A549 (cell line): ENCODE measurements around the gene TTC28. TPM values are rescaled to one million over a fixed set of nuclear protein-coding genes. Genes with fewer than 3 reads are reported as not detected.

Experiments
- ATAC-seq, 2 experiments: fragments of 200-7000 bp in 1 of 2; fragments of >200 bp in 1 of 2; cut with Nextera tagmentation in 1 of 2; cut with Tn5 transposase in 1 of 2; 3 replicates each; pipeline versions ENCODE4 v1.8.0 to v1.9.1; 2018 to 2020; ENCODE audit warnings: mild to moderate bottlenecking in 1 of 2, moderate library complexity in 1 of 2
- CTCF ChIA-PET: fragments of 300-600 bp; sonication (Branson Sonifier 250); formaldehyde crosslinking; extraction: SDS; loops from one replicate; lab custom pipeline; 2021; ENCODE audit warnings: antibody characterized with exemption, inconsistent platforms; lab: Yijun Ruan, JAX
- POLR2A ChIA-PET: fragments of 350-600 bp; formaldehyde crosslinking; extraction: SDS; loops from one replicate; lab custom pipeline; 2021; ENCODE audit warnings: antibody characterized with exemption, inconsistent platforms; lab: Yijun Ruan, JAX
- DNase-seq, 2 experiments: peaks; one replicate each; pipeline versions ENCODE4 v3.0.0 to v3.0.0-alpha.2; 2011 to 2016; ENCODE audit warnings: low read depth in 1 of 2, low spot score in 1 of 2
- FAIRE-seq: peaks from 2 replicates; lab custom pipeline; 2011; peaks lifted over from hg19 to GRCh38; lab: Jason Lieb, UNC
- H3K27ac ChIP-seq, 2 experiments: fragments of >200 bp; sonication (Bioruptor Twin); formaldehyde crosslinking; 3 replicates each; pipeline ENCODE4 v1.5.1; 2016 to 2017
- H3K4me1 ChIP-seq: fragments of >200 bp; sonication (Bioruptor Twin); formaldehyde crosslinking; 3 replicates; pipeline ENCODE4 v1.6.1; 2016
- H3K4me2 ChIP-seq: fragments of >200 bp; sonication (Bioruptor Twin); formaldehyde crosslinking; 3 replicates; pipeline ENCODE4 v1.6.1; 2016
- H3K4me3 ChIP-seq: fragments of >200 bp; sonication (Bioruptor Twin); formaldehyde crosslinking; 3 replicates; pipeline ENCODE4 v1.5.1; 2016
- H3K9me3 ChIP-seq: fragments of >200 bp; sonication (Bioruptor Twin); formaldehyde crosslinking; 3 replicates; pipeline ENCODE4 v1.6.1; 2016
- ATOH8 ChIP-seq: fragments of 250-450 bp; sonication (Bioruptor Pico); IDR thresholded peaks from 2 replicates; pipeline ENCODE4 v1.5.0; 2020; ENCODE audit warnings: low read depth, mild to moderate bottlenecking, moderate library complexity
- CBX8 ChIP-seq: fragments of 200-600 bp; sonication (generic); IDR thresholded peaks from 2 replicates; pipeline ENCODE4 v1.6.1; 2016
- CEBPB ChIP-seq, 2 experiments: fragments of >200 bp in 1 of 2; sonication (Bioruptor Twin) in 1 of 2; formaldehyde crosslinking in 1 of 2; IDR thresholded peaks; 2 replicates each; pipeline ENCODE4 v1.6.1; 2012 to 2016
- CHD2 ChIP-seq: fragments of 150-350 bp; IDR thresholded peaks from 2 replicates; pipeline ENCODE4 v1.6.1; 2014; ENCODE audit warnings: low read length; ENCODE audit not compliant: partially characterized antibody
- CTCF ChIP-seq: fragments of >200 bp; sonication (Bioruptor Twin); formaldehyde crosslinking; IDR thresholded peaks from 3 replicates; pipeline ENCODE4 v1.5.1; 2016
- E2F6 ChIP-seq: IDR thresholded peaks from 2 replicates; pipeline ENCODE4 v1.6.1; 2012; ENCODE audit warnings: low read depth, borderline replicate concordance
- EHF ChIP-seq: fragments of 250-450 bp; sonication (Bioruptor Pico); IDR thresholded peaks from 2 replicates; pipeline ENCODE4 v1.5.0; 2020; ENCODE audit warnings: mild to moderate bottlenecking
- ELK1 ChIP-seq: fragments of 150-350 bp; IDR thresholded peaks from 2 replicates; pipeline ENCODE4 v1.6.1; 2014; ENCODE audit warnings: low read depth, mild to moderate bottlenecking, low read length
- EP300 ChIP-seq, 2 experiments: fragments of >200 bp; sonication (Bioruptor Twin); formaldehyde crosslinking; IDR thresholded peaks; 2 replicates in 1 of 2; 3 replicates in 1 of 2; pipeline ENCODE4 v1.6.1; 2016 to 2017
- ESRRA ChIP-seq: fragments of 150-350 bp; IDR thresholded peaks from 2 replicates; pipeline ENCODE4 v1.6.1; 2014; ENCODE audit warnings: mild to moderate bottlenecking, low read length, borderline replicate concordance
- FOSB ChIP-seq: fragments of 250-450 bp; sonication (Bioruptor Pico); IDR thresholded peaks from 2 replicates; pipeline ENCODE4 v1.5.0; 2020; ENCODE audit warnings: mild to moderate bottlenecking, moderate library complexity
- FOSL2 ChIP-seq, 2 experiments: fragments of 450-650 bp in 1 of 2; fragments of >200 bp in 1 of 2; sonication (Bioruptor Twin) in 1 of 2; formaldehyde crosslinking; IDR thresholded peaks; 2 replicates each; pipeline versions ENCODE4 v1.5.0 to v1.6.1; 2016 to 2020; ENCODE audit warnings: mild to moderate bottlenecking in 1 of 2, moderate library complexity in 1 of 2
- FOXS1 ChIP-seq: fragments of 250-450 bp; sonication (Bioruptor Pico); IDR thresholded peaks from 2 replicates; pipeline ENCODE4 v1.5.0; 2020; ENCODE audit warnings: mild to moderate bottlenecking, moderate library complexity
- GATA3 ChIP-seq: IDR thresholded peaks from 2 replicates; pipeline ENCODE4 v1.6.1; 2012; ENCODE audit warnings: borderline replicate concordance
- HOXA7 ChIP-seq: fragments of 250-450 bp; sonication (Bioruptor Pico); IDR thresholded peaks from 2 replicates; pipeline ENCODE4 v1.5.0; 2020; ENCODE audit warnings: mild to moderate bottlenecking, moderate library complexity
- JUNB ChIP-seq: fragments of >200 bp; sonication (Bioruptor Twin); formaldehyde crosslinking; IDR thresholded peaks from 2 replicates; pipeline ENCODE4 v1.6.1; 2016
- KDM5A ChIP-seq: fragments of 200-600 bp; sonication (generic); IDR thresholded peaks from 2 replicates; pipeline ENCODE4 v1.6.1; 2016; ENCODE audit warnings: antibody characterized with exemption, mild to moderate bottlenecking
- MAFK ChIP-seq: fragments of 450-650 bp; IDR thresholded peaks from 2 replicates; pipeline ENCODE4 v1.6.1; 2014; ENCODE audit not compliant: partially characterized antibody
- MAX ChIP-seq: IDR thresholded peaks from 2 replicates; pipeline ENCODE4 v1.6.1; 2012
- MAZ ChIP-seq: fragments of 150-350 bp; IDR thresholded peaks from 2 replicates; pipeline ENCODE4 v1.6.1; 2014; ENCODE audit warnings: antibody characterized with exemption, low read depth, low read length, borderline replicate concordance
- NPAS2 ChIP-seq: fragments of 250-450 bp; sonication (Bioruptor Pico); IDR thresholded peaks from 2 replicates; pipeline ENCODE4 v1.8.0; 2022; ENCODE audit warnings: mild to moderate bottlenecking, moderate library complexity, borderline replicate concordance
- NR3C1 ChIP-seq: fragments of >200 bp; sonication (Bioruptor Twin); formaldehyde crosslinking; IDR thresholded peaks from 3 replicates; pipeline ENCODE4 v1.6.1; 2017
- POLR2A ChIP-seq: IDR thresholded peaks from 2 replicates; pipeline ENCODE4 v1.6.1; 2012; ENCODE audit warnings: mild to moderate bottlenecking, low read length
- POLR2AphosphoS2 ChIP-seq: conservative IDR thresholded peaks from 2 replicates; pipeline ENCODE4 v1.6.1; 2012; ENCODE audit warnings: low read length, improper control_type of control experiment, inconsistent platforms
- RAD21 ChIP-seq, 2 experiments: fragments of >200 bp in 1 of 2; sonication (Bioruptor Twin) in 1 of 2; formaldehyde crosslinking in 1 of 2; IDR thresholded peaks in 1 of 2; conservative IDR thresholded peaks in 1 of 2; 2 replicates in 1 of 2; 3 replicates in 1 of 2; pipeline ENCODE4 v1.6.1; 2012 to 2018; ENCODE audit warnings: inconsistent platforms in 1 of 2
- RNF2 ChIP-seq: fragments of 200-600 bp; sonication (generic); IDR thresholded peaks from 2 replicates; pipeline ENCODE4 v1.6.1; 2016; ENCODE audit warnings: low read depth, mild to moderate bottlenecking, antibody characterized with exemption, moderate library complexity, borderline replicate concordance
- SMC3 ChIP-seq: fragments of >200 bp; sonication (Bioruptor Twin); formaldehyde crosslinking; IDR thresholded peaks from 3 replicates; pipeline ENCODE4 v1.6.1; 2018; ENCODE audit warnings: inconsistent platforms
- SREBF2 ChIP-seq: fragments of 450-650 bp; IDR thresholded peaks from 2 replicates; pipeline ENCODE4 v1.6.1; 2014; ENCODE audit warnings: mild to moderate bottlenecking, moderate library complexity
- WGBS: methylation state at CpG from one replicate; pipeline ENCODE4 v1.1.6; 2017; ENCODE audit errors: missing lambda C conversion rate; 5-methylcytosine and 5-hydroxymethylcytosine counted together
- polyA plus RNA-seq, 4 experiments: library from polyadenylated mRNA; depleted of rRNA in 3 of 4; stranded (reverse); fragments of >200 nt; fragmentation: RNase III in 1 of 4; extraction: RNeasy Plus Mini Kit Qiagen cat#74134 plus additional on column Dnase treatment in 1 of 4; gene quantifications; 2 replicates in 3 of 4; 3 replicates in 1 of 4; pipeline ENCODE4 v1.2.3, GENCODE V29; 2011 to 2017

The TTC28 gene
- polyA plus RNA-seq, 2 of the 4 experiments (the other 2 are of a cell fraction), result 2.6 to 3.8 TPM

GRCh38 chr22:28051787-28052356 lies 627.8 kb downstream of the TTC28 start:
- peak in 1 of 2 experiments; percentile 77; a peak in 3 of 6 replicates for ATAC-seq

GRCh38 chr22:28051091-28051786 lies 628.4 kb downstream of the TTC28 start:
- CTCF ChIA-PET, result interaction anchor here (0.9 to 3.8 kb wide), 21 partner anchors 8 to 1194 kb away, joined by 3 to 31 read pairs (median 4); no protein-coding TSS in a partner anchor

More at GRCh38 chr22:28051787-28052356, 627.8 kb downstream of the TTC28 start:
- no peak for FAIRE-seq
- Histone ChIP-seq H3K9me3 (no peaks in the 10 kb centered on the region), H3K27ac (no peak overlapping the region), H3K4me3 (no peak overlapping the region), H3K4me2 (no peak overlapping the region), H3K4me1 (no peaks in the 10 kb centered on the region)
- DNase-seq, result peak; percentile 21 to 53
- 21% methylated on average over 5 of the region's 5 CpGs for WGBS
- TF ChIP-seq SMC3, result peak; percentile 78
- TF ChIP-seq ESRRA, result no peak
- TF ChIP-seq JUNB, result no peak
- TF ChIP-seq POLR2AphosphoS2, result no peak
- peak; percentile 75 for TF ChIP-seq CTCF
- TF ChIP-seq MAX, result no peak
- no peak for TF ChIP-seq ATOH8 (CRISPR knock-in tag)
- TF ChIP-seq FOSL2 (IDR thresholded peaks at IDR 0.05), result no peak
- no peak for TF ChIP-seq FOSL2 (CRISPR knock-in tag; IDR thresholded peaks at IDR 0.05)
- TF ChIP-seq SREBF2, result no peak
- TF ChIP-seq RAD21 (conservative IDR thresholded peaks at IDR 0.05 in 1 of 2, IDR thresholded peaks at IDR 0.05 in 1 of 2), result peak; percentile 81 to 84
- TF ChIP-seq MAZ, result no peak
- no peak for TF ChIP-seq NR3C1
- no peak for TF ChIP-seq EP300 (IDR thresholded peaks at IDR 0.05)
- TF ChIP-seq ELK1, result no peak
- TF ChIP-seq E2F6, result no peak
- ChIA-PET POLR2A (no interaction called here), CTCF (interaction anchor here (0.5 to 3.8 kb wide), 28 partner anchors 8 to 1194 kb away, joined by 3 to 31 read pairs (median 4); no protein-coding TSS in a partner anchor)

More at GRCh38 chr22:28051091-28051786, 628.4 kb downstream of the TTC28 start:
- POLR2A ChIA-PET, result no interaction called here
- Histone ChIP-seq H3K4me2 (no peak overlapping the region), H3K4me3 (no peak overlapping the region), H3K9me3 (no peaks in the 10 kb centered on the region), H3K27ac (no peak overlapping the region), H3K4me1 (no peaks in the 10 kb centered on the region)
- no peak for ATAC-seq
- 61% methylated on average over 7 of the region's 7 CpGs for WGBS
- TF ChIP-seq NPAS2, result no peak
- no peak for TF ChIP-seq KDM5A
- TF ChIP-seq E2F6, result no peak
- no peak for TF ChIP-seq MAFK
- no peak for TF ChIP-seq NR3C1
- no peak for TF ChIP-seq CHD2
- no peak for TF ChIP-seq SREBF2
- no peak for TF ChIP-seq HOXA7 (CRISPR knock-in tag)
- no peak for TF ChIP-seq EHF (CRISPR knock-in tag)
- TF ChIP-seq GATA3, result no peak
- no peak for TF ChIP-seq CBX8
- no peak for TF ChIP-seq RNF2
- no peak for TF ChIP-seq FOXS1 (CRISPR knock-in tag)
- TF ChIP-seq POLR2A, result no peak
- no peak for TF ChIP-seq CEBPB (IDR thresholded peaks at IDR 0.05)
- TF ChIP-seq FOSB (CRISPR knock-in tag), result no peak
- no peak for FAIRE-seq
- DNase-seq, result no peak
